Left colon (tissue), 2 donors: ENCODE measurements around the gene SMARCC2. TPM values are rescaled to one million over a fixed set of nuclear protein-coding genes. Genes with fewer than 3 reads are reported as not detected.
A peak's percentile ranks its signal among the peaks of the same experiment; 100 is the strongest.

Source experiments
- ATAC-seq: fragments of 200-7000 bp; cut with Tn5 transposase; one replicate; pipeline ENCODE4 v1.9.1; 2020; ENCODE audit warnings: mild to moderate bottlenecking, moderate library complexity
- DNase-seq, 2 donors: peaks; one replicate each; pipeline ENCODE4 v3.0.0-alpha.2; 2020
- intact Hi-C, 2 donors: fragments of 100-400 bp; cut with DNase I in 1 of 2; cut with micrococcal nuclease in 1 of 2; formaldehyde crosslinking; loops; one replicate each; pipeline versions ENCODE4 v1.11.2 to v1.14.0; 2022; cut with DNase I, micrococcal nuclease
- long read RNA-seq: library from polyadenylated mRNA; unstranded; transcript quantifications from one replicate; pipeline ENCODE4 v2.0.0, GENCODE V29; 2021
- total RNA-seq, 2 donors: library from RNA; stranded (reverse); fragmentation: NEBNext Ultra II Directional; extraction: Animal tissue kit (Norgen Biotek cat#: 25700); gene quantifications; one replicate each; pipeline ENCODE4 v1.2.1, GENCODE V29; 2021
- donor health status: DM: no; HTN: no; CAD: no.
- donor health status: DM: yes; HTN: yes; CAD: no.

SMARCC2 gene
- 10 to 100 TPM; 81.7 to 85.6 TPM for total RNA-seq
- long read RNA-seq, full-length matches to known transcripts: 7 of 48 reads
- long read RNA-seq, partial matches to known transcripts: 32 of 48 reads
- long read RNA-seq, other reads (novel, unspliced or antisense): 9 of 48 reads

DNA sequence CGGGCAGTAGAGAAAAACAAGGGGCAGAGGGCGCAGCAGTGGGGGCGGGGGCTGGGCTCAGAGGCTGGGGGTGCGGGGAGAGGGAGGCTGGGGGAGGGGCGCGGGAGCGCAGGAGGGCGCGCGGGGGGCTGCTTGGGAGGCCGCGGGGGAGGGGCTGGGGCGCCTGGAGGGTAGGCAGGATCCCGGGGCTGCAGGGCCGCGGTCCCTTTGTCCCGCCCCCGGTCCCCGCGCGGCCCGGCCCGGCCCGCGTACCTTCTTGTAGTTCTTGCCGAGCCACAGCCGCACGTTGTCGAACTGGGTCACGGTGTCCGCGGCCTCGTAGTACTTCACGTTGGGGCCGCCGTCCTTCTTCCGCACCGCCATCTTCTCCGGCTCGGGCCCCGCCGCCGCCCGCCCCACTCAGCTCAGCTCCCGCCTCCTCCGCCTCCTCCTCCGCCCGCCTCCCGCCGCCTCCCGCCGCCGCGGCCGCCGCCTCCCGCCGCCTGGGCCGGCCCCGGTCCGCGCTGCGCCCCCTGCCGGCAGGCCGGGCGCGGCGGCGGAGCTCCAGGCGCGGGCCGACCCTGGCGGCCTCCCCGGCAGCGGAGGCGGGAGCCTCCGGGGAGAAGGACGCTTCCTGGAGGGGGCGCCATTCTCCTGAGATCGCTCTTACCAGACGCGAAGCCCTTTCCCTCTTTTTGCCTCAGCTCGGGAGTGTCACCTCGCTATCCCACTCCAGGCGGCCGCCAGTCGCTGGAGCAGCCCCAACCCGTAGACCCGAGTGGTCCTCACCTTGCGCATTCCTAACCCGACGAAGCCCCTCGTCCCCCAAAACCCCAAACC lies at the start of gene SMARCC2:
TSS of gene SMARCC2 (minus strand) at position 385 of the 819 bp plus-strand sequence. CDS start at position 363, 22 bp downstream.
- DNase-seq: peak; percentile 89 to 96
- ATAC-seq: peak; percentile 80
- intact Hi-C loops: loop anchor here in 1 of 2 donors (2.0 to 10.0 kb wide), 2 partner anchors 31 to 65 kb away; partner anchors contain the start of genes ESYT1 and MYL6

DNA sequence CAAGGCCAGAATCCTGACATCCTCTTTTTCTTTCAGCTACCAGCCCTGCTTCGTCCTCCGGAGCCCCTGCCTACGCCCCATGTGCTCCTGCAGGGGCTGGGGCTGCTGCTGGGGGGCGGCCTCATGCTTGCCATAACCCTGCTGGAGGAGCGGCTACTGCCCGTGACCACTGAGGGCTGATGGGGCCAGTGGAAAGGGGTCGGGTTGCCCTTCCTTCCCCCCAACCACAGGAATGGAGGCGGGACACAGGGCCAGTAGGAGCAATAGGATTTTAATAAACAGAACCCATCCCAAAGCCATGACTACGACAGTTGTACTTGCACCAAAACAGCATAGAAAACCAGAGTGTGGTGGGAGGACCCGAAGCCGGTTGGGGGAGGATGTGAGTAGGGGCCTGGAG lies 48.3 kb upstream of the SMARCC2 start:
- no peak for DNase-seq
- intact Hi-C loops: no loop called here
- ATAC-seq: no peak

GRCh38 chr12:56236985-56237384 lies 47.7 kb upstream of the SMARCC2 start:
- ATAC-seq (peak; percentile 5), DNase-seq (no peak)
- intact Hi-C loops: no loop called here

DNA sequence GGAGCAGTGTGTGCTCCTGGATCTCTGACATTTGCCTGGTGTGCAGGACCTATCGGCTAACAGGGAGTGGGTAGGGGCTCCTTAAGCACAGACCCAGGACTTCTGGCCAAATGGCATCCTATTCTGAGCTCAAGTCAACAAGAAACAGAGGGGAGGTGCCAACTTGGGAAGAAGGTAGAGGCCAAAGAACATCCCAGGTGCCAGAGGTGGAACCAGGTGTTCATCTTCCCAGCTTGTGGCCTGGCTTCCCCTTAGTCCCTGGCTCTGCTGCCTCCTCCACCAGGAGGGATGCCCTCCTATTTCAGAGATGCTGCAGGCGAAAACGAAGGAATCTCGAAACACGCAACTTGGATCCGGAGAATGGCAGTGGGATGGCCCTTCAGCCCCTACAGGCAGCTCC lies 46.8 kb upstream of the SMARCC2 start:
- no peak for DNase-seq
- ATAC-seq: no peak
- intact Hi-C loops: no loop called here

- ATAC-seq (no peak), DNase-seq (no peak)
- intact Hi-C loops: no loop called here
Measured at GRCh38 chr12:56234746-56235436, 45.6 kb upstream of the SMARCC2 start.

DNA sequence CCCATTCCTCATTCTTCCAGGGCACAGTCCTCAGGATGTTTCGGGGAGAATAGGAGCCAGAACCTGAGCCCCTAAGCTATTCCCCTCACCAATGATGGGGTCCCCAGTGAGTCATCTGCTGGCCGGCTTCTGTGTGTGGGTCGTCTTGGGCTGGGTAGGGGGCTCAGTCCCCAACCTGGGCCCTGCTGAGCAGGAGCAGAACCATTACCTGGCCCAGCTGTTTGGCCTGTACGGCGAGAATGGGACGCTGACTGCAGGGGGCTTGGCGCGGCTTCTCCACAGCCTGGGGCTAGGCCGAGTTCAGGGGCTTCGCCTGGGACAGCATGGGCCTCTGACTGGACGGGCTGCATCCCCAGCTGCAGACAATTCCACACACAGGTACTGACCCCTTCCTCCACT lies 41.9 kb upstream of the SMARCC2 start:
- DNase-seq (no peak), ATAC-seq (peak; percentile 17)
- intact Hi-C loops: no loop called here

DNA sequence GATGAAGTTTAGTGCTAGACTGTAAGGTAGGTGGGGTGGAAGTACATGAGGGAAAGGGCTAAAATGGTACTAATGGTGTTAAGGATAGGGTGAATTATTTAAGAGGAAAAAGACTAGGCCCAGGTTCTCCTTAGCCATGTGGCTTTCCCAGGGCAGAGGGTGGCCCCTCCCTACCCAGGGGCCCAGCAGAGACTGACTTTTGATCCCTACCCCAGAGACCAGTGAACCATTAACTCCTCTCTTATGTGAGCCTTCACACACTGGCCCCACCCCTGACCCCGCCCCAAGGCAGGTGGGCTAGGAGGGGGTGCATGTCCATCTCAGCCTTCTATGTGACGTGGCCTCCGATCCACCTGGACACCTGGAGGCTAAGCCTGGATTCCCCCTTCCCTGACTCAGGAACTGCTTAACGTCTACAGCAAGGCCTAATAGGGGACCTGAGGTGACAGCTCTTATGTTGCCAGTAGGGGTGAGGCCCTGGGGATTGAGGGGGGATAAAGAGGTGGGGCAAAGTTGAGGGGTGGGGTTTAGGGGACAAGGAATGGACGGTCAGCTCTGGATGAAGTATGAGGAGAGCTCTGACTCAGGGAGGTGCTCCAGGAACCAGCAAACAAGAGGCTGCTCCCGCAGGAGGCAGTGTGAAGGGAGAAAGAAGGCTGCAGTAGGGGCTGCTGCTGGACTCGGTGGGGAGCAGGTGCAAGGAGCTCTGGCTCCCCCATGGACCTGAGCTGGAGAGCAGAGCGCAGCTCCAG lies 41.3 kb upstream of the SMARCC2 start:
- peak; percentile 87 to 89 for DNase-seq
- ATAC-seq: peak; percentile 92

GRCh38 chr12:56229916-56230431 lies 40.7 kb upstream of the SMARCC2 start, which contains the start of gene SLC39A5:
SLC39A5 (plus strand) TSS chr12:56230051; CDS start chr12:56231275, 1,224 bp downstream.
- ATAC-seq (peak; percentile 52), DNase-seq (peak; percentile 56 to 58)
- intact Hi-C loops: no loop called here

More for the DNA sequence above, 41.3 kb upstream of the SMARCC2 start:
- intact Hi-C loops: no loop called here

GRCh38 chr12:56229082-56229481 lies 39.8 kb upstream of the SMARCC2 start:
- DNase-seq (no peak), ATAC-seq (no peak)
- intact Hi-C loops: no loop called here

GRCh38 chr12:56224954-56225353 lies 35.7 kb upstream of the SMARCC2 start:
- intact Hi-C loops: loop anchor here in 1 of 2 donors (2.0 kb wide), 1 partner anchor 32 kb away; no protein-coding TSS in a partner anchor
- DNase-seq (no peak), ATAC-seq (no peak)

GRCh38 chr12:56224102-56224701 lies 34.9 kb upstream of the SMARCC2 start, which contains the start of gene NABP2:
NABP2 (plus strand) TSS chr12:56224342; CDS start chr12:56224857, 515 bp downstream.
- intact Hi-C loops: loop anchor here in 1 of 2 donors (2.0 kb wide), 1 partner anchor 31 kb away; no protein-coding TSS in a partner anchor
- DNase-seq (peak; percentile 98), ATAC-seq (peak; percentile 74)

GRCh38 chr12:56223571-56224101 lies 34.4 kb upstream of the SMARCC2 start:
- intact Hi-C loops: loop anchor here in 1 of 2 donors (2.0 kb wide), 1 partner anchor 31 kb away; no protein-coding TSS in a partner anchor
- ATAC-seq: peak; percentile 5
- DNase-seq: no peak

GRCh38 chr12:56222531-56222895 lies 33.2 kb upstream of the SMARCC2 start:
- no peak for DNase-seq
- ATAC-seq: no peak
- intact Hi-C loops: no loop called here

- ATAC-seq (peak; percentile 79), DNase-seq (peak; percentile 98 to 99)
- intact Hi-C loops: no loop called here
Measured at GRCh38 chr12:56221757-56222530, 32.7 kb upstream of the SMARCC2 start, which contains the start of gene RNF41. RNF41 (minus strand) TSS chr12:56221922; CDS start chr12:56214047, 7,875 bp downstream.

DNA sequence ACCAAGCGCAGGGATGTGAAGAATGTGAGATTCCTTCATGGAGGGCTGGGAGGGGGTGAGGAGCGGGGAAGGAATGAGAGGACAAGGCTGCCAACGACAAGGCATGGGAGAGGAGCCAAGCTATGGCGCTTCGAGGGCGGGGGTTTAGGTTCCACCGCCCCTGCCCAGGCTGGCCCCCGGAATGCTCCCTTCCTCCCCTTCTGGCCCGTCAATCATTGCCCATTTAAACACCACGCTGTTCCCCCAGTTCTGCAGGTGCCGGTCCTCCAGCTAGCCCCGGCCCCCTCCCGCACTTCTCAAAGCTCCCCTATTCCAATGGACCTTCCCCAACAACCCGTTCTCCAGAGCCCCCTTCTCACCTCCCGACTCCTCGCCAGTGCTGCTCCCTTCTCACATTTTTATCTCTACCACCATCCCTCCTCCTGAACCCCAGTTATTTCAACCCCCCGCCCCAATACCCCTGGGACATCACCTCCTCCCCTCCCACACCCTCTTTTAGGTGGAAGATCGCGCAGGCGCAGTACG lies 32.0 kb upstream of the SMARCC2 start:
- intact Hi-C loops: no loop called here
- ATAC-seq (peak; percentile 8), DNase-seq (peak; percentile 52 to 63)

DNA sequence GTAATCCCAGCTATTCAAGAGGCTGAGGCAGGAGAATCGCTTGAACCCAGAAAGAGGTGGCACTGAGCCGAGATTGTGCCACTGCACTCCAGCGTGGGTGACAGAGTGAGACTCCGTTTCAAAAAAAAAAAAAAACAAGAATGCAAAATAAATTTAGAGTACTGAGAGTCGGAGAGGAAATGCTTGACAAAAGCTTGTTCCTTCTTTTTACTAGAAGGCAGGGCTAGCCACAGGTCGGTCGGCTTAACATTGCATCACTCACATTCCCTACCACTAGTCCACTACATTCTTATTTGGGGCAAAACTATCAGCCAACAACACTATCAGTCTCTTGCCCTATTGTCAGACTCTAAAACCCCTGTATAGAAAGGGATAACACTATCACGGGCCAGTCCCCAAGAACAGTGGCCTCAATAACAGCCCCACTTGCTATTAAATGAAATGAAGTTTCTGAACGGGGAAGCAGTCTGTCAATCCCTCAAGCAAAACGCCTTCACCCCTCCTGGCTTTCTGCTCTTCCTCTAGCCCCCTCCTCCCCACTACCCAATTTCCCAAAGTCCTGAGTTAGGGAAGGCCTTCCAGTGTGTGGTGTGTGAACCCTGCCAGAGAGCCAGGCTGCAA lies 31.4 kb upstream of the SMARCC2 start:
- no peak for DNase-seq
- intact Hi-C loops: no loop called here
- no peak for ATAC-seq
